Stimulated activated CD8-positive, alpha-beta memory T cell treated with anti-CD3 and anti-CD28 coated beads, Interleukin-4, amount 100 ng/mL, for 24 hours (primary cell): ENCODE data around the gene PTP4A1.
A peak's percentile ranks its signal among the peaks of the same experiment; 100 is the strongest.

Experiments used
- DNase-seq: peaks from one replicate; pipeline ENCODE4 v3.0.0-alpha.2; 2020; ENCODE audit warnings: low read depth

Gene PTP4A1

GRCh38 chr6:63556369-63556768 lies 15.9 kb upstream of the PTP4A1 start:
- no peak for DNase-seq

- DNase-seq = no peak
These were observed 14.0 kb upstream of the PTP4A1 start for GRCh38 chr6:63558278-63558677.

- DNase-seq = no peak
These were observed 11.4 kb upstream of the PTP4A1 start for GRCh38 chr6:63560801-63561287.

GRCh38 chr6:63561288-63561687 lies 11.0 kb upstream of the PTP4A1 start:
- no peak for DNase-seq

- no peak for DNase-seq
These were observed 9.0 kb upstream of the PTP4A1 start for GRCh38 chr6:63563235-63563634.

GRCh38 chr6:63565058-63565726 lies 7.1 kb upstream of the PTP4A1 start:
- no peak for DNase-seq

GRCh38 chr6:63565727-63566596 lies 6.3 kb upstream of the PTP4A1 start:
- no peak for DNase-seq

- DNase-seq = no peak
These were observed 4.3 kb upstream of the PTP4A1 start for GRCh38 chr6:63567966-63568365.

- DNase-seq = no peak
These were observed 778 bp upstream of the PTP4A1 start for GRCh38 chr6:63571361-63572043.

- DNase-seq = no peak
These were observed 431 bp downstream of the PTP4A1 start for GRCh38 chr6:63572747-63573075.

GRCh38 chr6:63573076-63573898 lies 1.0 kb downstream of the PTP4A1 start:
- DNase-seq = peak; percentile 54

- DNase-seq = no peak
These were observed 1.7 kb downstream of the PTP4A1 start for GRCh38 chr6:63573899-63574553.

- DNase-seq = no peak
These were observed 2.2 kb downstream of the PTP4A1 start for GRCh38 chr6:63574554-63574900.

- no peak for DNase-seq
These were observed 4.0 kb downstream of the PTP4A1 start for GRCh38 chr6:63576147-63576772.

- DNase-seq = no peak
These were observed 4.9 kb downstream of the PTP4A1 start for GRCh38 chr6:63576985-63577712.

- DNase-seq = no peak
These were observed 6.5 kb downstream of the PTP4A1 start for GRCh38 chr6:63578757-63579156.

GRCh38 chr6:63579937-63580703 lies 7.8 kb downstream of the PTP4A1 start:
- DNase-seq = no peak

- DNase-seq = no peak
These were observed 8.4 kb downstream of the PTP4A1 start for GRCh38 chr6:63580704-63580961.

GRCh38 chr6:63581355-63582013 lies 9.2 kb downstream of the PTP4A1 start:
- no peak for DNase-seq
